IMR-90 (cell line): ENCODE data around the gene AGAP1. TPM values are rescaled to one million over a fixed set of nuclear protein-coding genes. Genes with fewer than 3 reads are reported as not detected.

Experiments
- ATAC-seq: fragments of 200-7000 bp; cut with Tn5 transposase; 2 replicates; pipeline ENCODE4 v1.9.1; 2020; ENCODE audit warnings: low read depth, mild to moderate bottlenecking, moderate library complexity
- BruUV-seq: library from RNA; stranded (reverse); fragments of 400-500 nt; replicated peaks from 2 replicates; lab custom pipeline; 2021; lab: Mats Ljungman, UMichigan
- CTCF ChIA-PET: fragments of 300-600 bp; formaldehyde crosslinking; extraction: SDS; loops from one replicate; lab custom pipeline; 2021; ENCODE audit warnings: antibody characterized with exemption; lab: Yijun Ruan, JAX
- POLR2A ChIA-PET: fragments of 300-600 bp; sonication (Branson Sonifier 250); formaldehyde crosslinking; loops from one replicate; lab custom pipeline; 2022; ENCODE audit warnings: antibody characterized with exemption; ENCODE audit not compliant: unreplicated experiment; lab: Charles Lee
- DNase-seq: peaks from one replicate; pipeline ENCODE4 v3.0.0; 2013
- H2AFZ ChIP-seq: replicated peaks from 2 replicates; pipeline ENCODE3; 2013; ENCODE audit warnings: low read length, mild to moderate bottlenecking; ENCODE audit not compliant: poor library complexity
- H2AK5ac ChIP-seq: 2 replicates; pipeline ENCODE4 v1.6.1; 2013; ENCODE audit warnings: low read depth, low read length, inconsistent platforms
- H2AK9ac ChIP-seq: replicated peaks from 2 replicates; pipeline ENCODE3; 2013; ENCODE audit warnings: mild to moderate bottlenecking, low read depth, low read length, moderate library complexity; ENCODE audit not compliant: poor library complexity
- H2BK120ac ChIP-seq: 2 replicates; pipeline ENCODE4 v1.6.1; 2013; ENCODE audit warnings: low read depth, low read length, inconsistent platforms
- H2BK15ac ChIP-seq: 3 replicates; pipeline ENCODE4 v1.6.1; 2013; ENCODE audit warnings: low read depth, low read length, inconsistent platforms
- H2BK20ac ChIP-seq: 2 replicates; pipeline ENCODE4 v1.6.1; 2013; ENCODE audit warnings: low read depth, mild to moderate bottlenecking, inconsistent platforms, low read length, moderate library complexity
- H2BK5ac ChIP-seq: 2 replicates; pipeline ENCODE4 v1.6.1; 2013; ENCODE audit warnings: mild to moderate bottlenecking, low read depth, low read length, inconsistent platforms; ENCODE audit not compliant: poor library complexity, severe bottlenecking
- H3K14ac ChIP-seq: replicated peaks from 2 replicates; pipeline ENCODE4 v1.6.1; 2013; ENCODE audit warnings: low read depth, low read length, inconsistent platforms
- H3K18ac ChIP-seq: 2 replicates; pipeline ENCODE4 v1.6.1; 2013; ENCODE audit warnings: low read depth, low read length, control low read depth
- H3K23ac ChIP-seq: 2 replicates; pipeline ENCODE4 v1.6.1; 2013; ENCODE audit warnings: low read depth, low read length, inconsistent platforms
- H3K27ac ChIP-seq: 2 replicates; pipeline ENCODE4 v1.5.1; 2013; ENCODE audit warnings: mild to moderate bottlenecking, control low read depth, low read length; ENCODE audit not compliant: insufficient read depth
- H3K27me3 ChIP-seq: 2 replicates; pipeline ENCODE4 v1.6.1; 2013; ENCODE audit warnings: low read length; ENCODE audit not compliant: control insufficient read depth, insufficient read depth
- H3K36me3 ChIP-seq: 2 replicates; pipeline ENCODE4 v1.6.1; 2013; ENCODE audit warnings: low read length, mixed read lengths; ENCODE audit not compliant: control insufficient read depth, insufficient read depth
- H3K4ac ChIP-seq: 2 replicates; pipeline ENCODE4 v1.6.1; 2013; ENCODE audit warnings: low read depth, low read length, inconsistent platforms
- H3K4me1 ChIP-seq: 2 replicates; pipeline ENCODE4 v1.6.1; 2013; ENCODE audit warnings: low read length, mixed read lengths; ENCODE audit not compliant: control insufficient read depth, insufficient read depth
- H3K4me2 ChIP-seq: 2 replicates; pipeline ENCODE4 v1.6.1; 2013; ENCODE audit warnings: low read depth, mild to moderate bottlenecking, control low read depth, low read length, moderate library complexity
- H3K4me3 ChIP-seq: 2 replicates; pipeline ENCODE4 v1.5.1; 2013; ENCODE audit warnings: low read depth, mild to moderate bottlenecking, control low read depth, low read length, moderate library complexity; ENCODE audit not compliant: insufficient read depth
- H3K56ac ChIP-seq: 2 replicates; pipeline ENCODE4 v1.6.1; 2013; ENCODE audit warnings: low read length, inconsistent platforms; ENCODE audit not compliant: insufficient read depth; ENCODE audit errors: extremely low read depth
- H3K79me1 ChIP-seq, 2 experiments: 2 replicates each; pipeline ENCODE4 v1.6.1; 2013; ENCODE audit warnings: low read length in 2 of 2, inconsistent platforms in 1 of 2, low read depth in 1 of 2
- H3K9ac ChIP-seq: 2 replicates; pipeline ENCODE4 v1.6.1; 2013; ENCODE audit warnings: low read depth, low read length, control low read depth
- H3K9me1 ChIP-seq: 2 replicates; pipeline ENCODE4 v1.6.1; 2013; ENCODE audit warnings: low read length, inconsistent platforms; ENCODE audit not compliant: insufficient read depth
- H3K9me3 ChIP-seq: 2 replicates; pipeline ENCODE4 v1.6.1; 2013; ENCODE audit warnings: low read length; ENCODE audit not compliant: control insufficient read depth, insufficient read depth
- H4K20me1 ChIP-seq: 2 replicates; pipeline ENCODE4 v1.6.1; 2013; ENCODE audit warnings: low read length, inconsistent platforms; ENCODE audit not compliant: insufficient read depth
- H4K5ac ChIP-seq: 2 replicates; pipeline ENCODE4 v1.6.1; 2013; ENCODE audit warnings: mild to moderate bottlenecking, low read depth, low read length, control low read depth
- H4K8ac ChIP-seq, 2 experiments: 2 replicates each; pipeline ENCODE4 v1.6.1; 2013; ENCODE audit warnings: low read depth in 2 of 2, low read length in 2 of 2, control low read depth in 1 of 2, inconsistent platforms in 1 of 2
- H4K91ac ChIP-seq: 2 replicates; pipeline ENCODE4 v1.6.1; 2013; ENCODE audit warnings: low read depth, low read length, inconsistent platforms; ENCODE audit not compliant: insufficient read depth
- BHLHE40 ChIP-seq: fragments of 150-350 bp; IDR thresholded peaks from 2 replicates; pipeline ENCODE4 v1.6.1; 2016; ENCODE audit warnings: mild to moderate bottlenecking, low read depth, low read length
- CEBPB ChIP-seq: IDR thresholded peaks from 2 replicates; pipeline ENCODE4 v1.6.1; 2012; ENCODE audit warnings: low read depth, low read length, improper control_type of control experiment
- CHD1 ChIP-seq: IDR thresholded peaks from 2 replicates; pipeline ENCODE4 v1.6.1; 2012; ENCODE audit warnings: low read depth, low read length, improper control_type of control experiment
- CTCF ChIP-seq: conservative IDR thresholded peaks from 2 replicates; pipeline ENCODE4 v1.5.1; 2012; ENCODE audit warnings: mild to moderate bottlenecking, low read depth, low read length, improper control_type of control experiment
- FOS ChIP-seq: fragments of 150-350 bp; IDR thresholded peaks from 2 replicates; pipeline ENCODE4 v1.6.1; 2016; ENCODE audit warnings: low read depth, low read length
- NFE2L2 ChIP-seq: fragments of 150-350 bp; IDR thresholded peaks from 2 replicates; pipeline ENCODE4 v1.6.1; 2016; ENCODE audit warnings: low read depth, mild to moderate bottlenecking, low read length
- RCOR1 ChIP-seq: IDR thresholded peaks from 2 replicates; pipeline ENCODE4 v1.6.1; 2012; ENCODE audit warnings: mild to moderate bottlenecking, low read length, improper control_type of control experiment; ENCODE audit not compliant: insufficient replicate concordance
- RFX5 ChIP-seq: IDR thresholded peaks from 2 replicates; pipeline ENCODE4 v1.8.0; 2012; ENCODE audit warnings: low read depth, mild to moderate bottlenecking, low read length, moderate library complexity
- SMC3 ChIP-seq: fragments of 150-350 bp; IDR thresholded peaks from 2 replicates; pipeline ENCODE4 v1.6.1; 2016; ENCODE audit warnings: low read depth, mild to moderate bottlenecking, antibody characterized with exemption, low read length, moderate library complexity
- WGBS, 2 experiments: methylation state at CpG; one replicate each; pipeline versions ENCODE4 v1.1.5 to v1.1.7; 2013; ENCODE audit warnings: missing lambda C conversion rate in 2 of 2; ENCODE audit not compliant: insufficient read length in 1 of 2; ENCODE audit errors: extremely low coverage in 2 of 2; 5-methylcytosine and 5-hydroxymethylcytosine counted together
- dilution Hi-C: fragments of 300-500 bp; cut with HindIII; formaldehyde crosslinking; loops from one replicate; pipeline ENCODE4 v1.14.3; 2018; ENCODE audit warnings: low sequenced_read_pairs; ENCODE audit not compliant: unreplicated experiment
- in situ Hi-C: fragments of 300-500 bp; cut with MboI; formaldehyde crosslinking; loops from 3 replicates; pipeline ENCODE4 v1.14.3; 2019; ENCODE audit warnings: low sequenced_read_pairs, inconsistent platforms, mixed read lengths
- intact Hi-C: fragments of 100-400 bp; cut with micrococcal nuclease; formaldehyde crosslinking; loops from 2 replicates; pipeline ENCODE4 v1.10.0; 2022
- polyA plus RNA-seq, 3 experiments: library from polyadenylated mRNA; depleted of rRNA; stranded (reverse); fragments of >200 nt; gene quantifications; 2 replicates each; pipeline ENCODE4 v1.2.3, GENCODE V29; 2012; ENCODE audit warnings: low replicate concordance in 1 of 3
- total RNA-seq: library from RNA; depleted of rRNA; stranded (reverse); fragments of >200 nt; gene quantifications from 2 replicates; pipeline ENCODE4 v1.2.3, GENCODE V29; 2012

Gene AGAP1
- total and polyA plus RNA-seq, 2 of the 4 experiments (the other 2 are of a cell fraction) = 15.1 to 16.4 TPM

DNA sequence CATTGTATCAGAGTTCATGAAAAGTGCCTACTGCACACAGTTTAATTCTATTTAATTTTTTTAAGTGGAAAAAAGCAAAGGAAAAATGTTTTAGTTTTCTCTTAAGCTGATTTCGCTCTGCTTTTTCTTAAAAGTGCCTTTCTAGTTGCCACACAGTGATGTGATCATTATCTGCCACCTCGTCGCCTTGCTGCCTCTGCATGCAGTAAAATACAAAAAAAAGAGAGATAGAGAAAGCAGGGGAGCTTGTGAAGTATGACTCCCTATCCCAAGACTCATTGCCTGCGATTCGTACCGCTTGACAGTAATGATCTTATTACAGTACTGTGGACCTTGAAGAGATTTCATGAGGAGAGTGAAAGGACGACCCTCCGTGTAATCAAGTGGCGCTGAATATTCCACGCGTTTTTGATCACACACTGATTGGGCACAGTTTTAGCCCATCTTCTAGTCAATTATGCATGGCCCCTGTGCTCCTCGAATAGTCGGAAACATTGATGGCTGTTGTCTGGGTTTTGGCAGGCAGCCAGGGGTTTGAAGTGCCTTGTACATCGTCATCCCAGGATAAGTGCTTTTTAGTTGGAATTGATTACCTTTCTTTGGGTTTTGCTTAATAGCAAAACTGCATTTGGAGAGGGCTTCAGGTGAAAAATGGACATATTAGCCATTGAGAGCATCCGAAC, 486.1 kb downstream of the AGAP1 start:
- 70% methylated on average over 6 of the region's 15 CpGs; no CpG with 5 or more reads in 1 of the 2 experiments for WGBS, 2 experiments
- no peak overlapping the region for H4K5ac ChIP-seq
- no peaks in the 10 kb centered on the region; a peak in 1 of 4 replicates for H3K79me1 ChIP-seq
- no peaks in the 10 kb centered on the region for H4K20me1 ChIP-seq
- no peak overlapping the region for H2BK120ac ChIP-seq
- no peak overlapping the region for H2AK9ac ChIP-seq
- H3K9me1 ChIP-seq = no peaks in the 10 kb centered on the region; the same call in 1 of the 2 replicates
- H4K8ac ChIP-seq = no peak overlapping the region
- no peak overlapping the region for H3K14ac ChIP-seq
- CTCF ChIA-PET = no interaction called here
- no peak overlapping the region for H3K4ac ChIP-seq
- H3K9me3 ChIP-seq = no peaks in the 10 kb centered on the region
- H3K27me3 ChIP-seq = no peaks in the 10 kb centered on the region
- in situ Hi-C loops (no loop called here), dilution Hi-C loops (no loop called here), intact Hi-C loops (no loop called here)
- H3K56ac ChIP-seq = no peak overlapping the region
- DNase-seq (no peak), ATAC-seq (no peak)
- H3K4me1 ChIP-seq = no peaks in the 10 kb centered on the region
- no peak overlapping the region for H3K18ac ChIP-seq
- no peak overlapping the region for H2AK5ac ChIP-seq
- H2BK5ac ChIP-seq = no peak overlapping the region
- no peak overlapping the region for H3K23ac ChIP-seq
- no peak overlapping the region for H2AFZ ChIP-seq
- no peak overlapping the region for H3K27ac ChIP-seq
- POLR2A ChIA-PET = no interaction called here
- TF ChIP-seq BHLHE40 (no peak), CTCF (no peak), RFX5 (no peak), RCOR1 (no peak), CHD1 (no peak), CEBPB (no peak), NFE2L2 (no peak), SMC3 (no peak), FOS (no peak)
- H3K4me3 ChIP-seq = no peak overlapping the region
- no peak overlapping the region for H3K9ac ChIP-seq
- no TSS peak for BruUV-seq
- H2BK20ac ChIP-seq = no peak overlapping the region
- peaks cover 5% of the 10 kb centered on the region for H3K36me3 ChIP-seq
- H4K91ac ChIP-seq = no peak overlapping the region
- no peak overlapping the region for H2BK15ac ChIP-seq
- H3K4me2 ChIP-seq = no peak overlapping the region
